ENCODE measurements around the gene GNPAT.

GNPAT gene

DNA sequence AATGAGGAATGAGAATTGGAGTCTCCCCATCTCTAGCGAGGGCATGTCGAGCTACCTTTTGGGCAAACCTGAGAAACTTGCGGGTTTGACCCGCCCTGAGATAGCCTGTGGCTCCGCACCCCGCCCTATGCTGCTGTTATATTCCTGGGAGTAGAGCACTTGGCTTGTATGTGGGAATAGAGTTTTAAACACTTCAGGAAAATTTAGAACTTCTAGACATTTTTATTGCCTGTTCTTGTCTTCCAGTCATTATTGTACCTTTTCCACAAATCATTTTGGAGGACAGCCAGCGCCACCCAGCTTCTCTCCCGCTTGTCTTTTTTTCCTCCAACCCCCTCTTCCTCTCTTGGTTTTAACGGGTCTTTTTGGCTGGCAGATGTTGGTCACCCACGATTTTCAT is 738 bp downstream of the GNPAT start (continued):
- TF ChIP-seq, protein P1, sequence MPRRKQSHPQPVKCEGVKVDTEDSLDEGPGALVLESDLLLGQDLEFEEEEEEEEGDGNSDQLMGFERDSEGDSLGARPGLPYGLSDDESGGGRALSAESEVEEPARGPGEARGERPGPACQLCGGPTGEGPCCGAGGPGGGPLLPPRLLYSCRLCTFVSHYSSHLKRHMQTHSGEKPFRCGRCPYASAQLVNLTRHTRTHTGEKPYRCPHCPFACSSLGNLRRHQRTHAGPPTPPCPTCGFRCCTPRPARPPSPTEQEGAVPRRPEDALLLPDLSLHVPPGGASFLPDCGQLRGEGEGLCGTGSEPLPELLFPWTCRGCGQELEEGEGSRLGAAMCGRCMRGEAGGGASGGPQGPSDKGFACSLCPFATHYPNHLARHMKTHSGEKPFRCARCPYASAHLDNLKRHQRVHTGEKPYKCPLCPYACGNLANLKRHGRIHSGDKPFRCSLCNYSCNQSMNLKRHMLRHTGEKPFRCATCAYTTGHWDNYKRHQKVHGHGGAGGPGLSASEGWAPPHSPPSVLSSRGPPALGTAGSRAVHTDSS (tag by site-specific recombination; IDR thresholded peaks at IDR 0.05) = peak; percentile 49; the same call in 1 of the 2 replicates
- no peak for TF ChIP-seq ZNF184 (tag by site-specific recombination; IDR thresholded peaks at IDR 0.05)
- TF ChIP-seq ZNF433 (tag by site-specific recombination; IDR thresholded peaks at IDR 0.05; ENCODE audit: low read depth) = no peak
- TF ChIP-seq ZNF561 (tag by site-specific recombination; IDR thresholded peaks at IDR 0.05; ENCODE audit: borderline replicate concordance) = peak; percentile 24; the same call in 1 of the 2 replicates
- 0 out of 2 replicates have a peak, but pooled peaks have one; percentile 47 for TF ChIP-seq SCRT2 (tag by site-specific recombination; IDR thresholded peaks at IDR 0.05)
- TF ChIP-seq ZNF174 (tag by site-specific recombination; IDR thresholded peaks at IDR 0.05) = no peak
- TF ChIP-seq ZNF366 (tag by site-specific recombination; conservative IDR thresholded peaks at IDR 0.05) = 0 out of 2 replicates have a peak, but pooled peaks have one; percentile 22
- TF ChIP-seq ZNF48 (tag by site-specific recombination; IDR thresholded peaks at IDR 0.05) = no peak
- 0 out of 2 replicates have a peak, but pooled peaks have one; percentile 25 for TF ChIP-seq ZNF362 (tag by site-specific recombination; IDR thresholded peaks at IDR 0.05)
- no peak for TF ChIP-seq ZBTB48 (tag by site-specific recombination; IDR thresholded peaks at IDR 0.05)
- TF ChIP-seq, protein P2, sequence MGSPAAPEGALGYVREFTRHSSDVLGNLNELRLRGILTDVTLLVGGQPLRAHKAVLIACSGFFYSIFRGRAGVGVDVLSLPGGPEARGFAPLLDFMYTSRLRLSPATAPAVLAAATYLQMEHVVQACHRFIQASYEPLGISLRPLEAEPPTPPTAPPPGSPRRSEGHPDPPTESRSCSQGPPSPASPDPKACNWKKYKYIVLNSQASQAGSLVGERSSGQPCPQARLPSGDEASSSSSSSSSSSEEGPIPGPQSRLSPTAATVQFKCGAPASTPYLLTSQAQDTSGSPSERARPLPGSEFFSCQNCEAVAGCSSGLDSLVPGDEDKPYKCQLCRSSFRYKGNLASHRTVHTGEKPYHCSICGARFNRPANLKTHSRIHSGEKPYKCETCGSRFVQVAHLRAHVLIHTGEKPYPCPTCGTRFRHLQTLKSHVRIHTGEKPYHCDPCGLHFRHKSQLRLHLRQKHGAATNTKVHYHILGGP (tag by site-specific recombination; IDR thresholded peaks at IDR 0.05) = peak; percentile 73
- 0 out of 2 replicates have a peak, but pooled peaks have one; percentile 10 for TF ChIP-seq CTCF (tag by site-specific recombination; IDR thresholded peaks at IDR 0.05)
- peak; percentile 86 for TF ChIP-seq ZNF335 (tag by site-specific recombination; conservative IDR thresholded peaks at IDR 0.05)
- TF ChIP-seq, protein P3, sequence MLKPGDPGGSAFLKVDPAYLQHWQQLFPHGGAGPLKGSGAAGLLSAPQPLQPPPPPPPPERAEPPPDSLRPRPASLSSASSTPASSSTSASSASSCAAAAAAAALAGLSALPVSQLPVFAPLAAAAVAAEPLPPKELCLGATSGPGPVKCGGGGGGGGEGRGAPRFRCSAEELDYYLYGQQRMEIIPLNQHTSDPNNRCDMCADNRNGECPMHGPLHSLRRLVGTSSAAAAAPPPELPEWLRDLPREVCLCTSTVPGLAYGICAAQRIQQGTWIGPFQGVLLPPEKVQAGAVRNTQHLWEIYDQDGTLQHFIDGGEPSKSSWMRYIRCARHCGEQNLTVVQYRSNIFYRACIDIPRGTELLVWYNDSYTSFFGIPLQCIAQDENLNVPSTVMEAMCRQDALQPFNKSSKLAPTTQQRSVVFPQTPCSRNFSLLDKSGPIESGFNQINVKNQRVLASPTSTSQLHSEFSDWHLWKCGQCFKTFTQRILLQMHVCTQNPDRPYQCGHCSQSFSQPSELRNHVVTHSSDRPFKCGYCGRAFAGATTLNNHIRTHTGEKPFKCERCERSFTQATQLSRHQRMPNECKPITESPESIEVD (tag by site-specific recombination; IDR thresholded peaks at IDR 0.05) = peak; percentile 92

DNA sequence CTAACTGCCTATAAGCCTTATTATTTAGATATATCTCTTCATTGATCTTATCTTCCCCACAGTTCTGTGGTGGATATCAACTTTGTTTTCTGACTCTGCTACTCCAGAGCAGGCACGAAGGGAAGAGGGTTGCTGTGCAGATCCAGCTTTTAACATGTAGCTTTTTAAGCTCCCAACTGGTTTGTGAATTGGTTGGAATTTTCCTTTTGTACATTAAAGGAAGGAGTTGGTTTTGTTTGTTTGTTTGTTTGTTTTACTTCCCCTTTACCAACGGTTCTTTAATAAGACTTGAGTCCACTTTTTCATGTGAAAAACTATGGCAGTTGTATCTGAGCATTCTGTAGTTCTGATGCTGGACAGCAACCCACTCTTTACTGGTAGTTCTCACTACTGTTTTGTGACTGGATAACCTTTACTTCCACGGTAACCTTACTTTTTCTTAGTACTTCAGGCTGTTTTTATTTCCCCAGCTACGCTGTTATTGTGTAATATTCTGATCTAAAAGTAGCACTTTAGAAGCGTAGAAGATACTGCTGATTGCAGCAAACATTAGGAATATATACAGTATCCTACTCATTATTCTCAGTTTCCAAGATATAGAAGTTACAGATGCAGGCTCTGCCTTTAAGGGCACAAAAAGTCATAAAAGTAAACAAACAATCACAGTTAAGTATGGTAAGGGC is 1.6 kb downstream of the GNPAT start:
- H3K27ac ChIP-seq (ENCODE audit: extremely low read depth, low read depth, low read length) = no peak overlapping the region
- peak overlapping the region; percentile 62; the same call in 1 of the 2 replicates for H3K4me3 ChIP-seq (ENCODE audit: low read depth, low read length)
- CTCF ChIA-PET = interaction anchor here (0.6 to 1.1 kb wide), 4 partner anchors 10 to 444 kb away, joined by 3 to 4 read pairs (median 3); no protein-coding TSS in a partner anchor
- no peaks in the 10 kb centered on the region for H3K9me3 ChIP-seq (ENCODE audit: control insufficient read depth, insufficient read depth, low read depth, low read length)
- peaks cover 9 to 20% of the 10 kb centered on the region in 2 experiments for H3K36me3 ChIP-seq (ENCODE audit: control insufficient read depth in 2 of 2, insufficient read depth in 1 of 2, low read length in 2 of 2)
- POLR2A ChIA-PET = interaction anchor here (1.1 to 2.6 kb wide), 3 partner anchors 7 to 601 kb away, joined by 3 to 17 read pairs (median 3); partner anchors contain the start of genes EXOC8 and SPRTN
- H3K4me1 ChIP-seq (ENCODE audit: control insufficient read depth, insufficient read depth, low read length) = peaks cover 15% of the 10 kb centered on the region
- TF ChIP-seq ZNF391 (tag by site-specific recombination; IDR thresholded peaks at IDR 0.05; ENCODE audit: borderline replicate concordance, low read depth) = no peak
- no peak for TF ChIP-seq ZNF664 (tag by site-specific recombination; IDR thresholded peaks at IDR 0.05)
- TF ChIP-seq ZNF791 (tag by site-specific recombination; IDR thresholded peaks at IDR 0.05) = no peak
- TF ChIP-seq, protein P3 (tag by site-specific recombination; IDR thresholded peaks at IDR 0.05) = peak; percentile 20; the same call in 1 of the 2 replicates
- no peak for TF ChIP-seq FEZF1 (tag by site-specific recombination; IDR thresholded peaks at IDR 0.05)
- no peak for TF ChIP-seq PRDM2 (tag by site-specific recombination; IDR thresholded peaks at IDR 0.05; ENCODE audit: borderline replicate concordance)

Data from HEK293 (cell line).